Measurements from ENCODE around the gene SLC12A8. TPM values are rescaled to one million over a fixed set of nuclear protein-coding genes. Genes with fewer than 3 reads are reported as not detected.

Gene SLC12A8
- total and polyA plus RNA-seq, 10 donors: 0.32 to 2.8 (median 1.3) TPM

- intact Hi-C loops (cut with DNase I; ENCODE audit: low total_unique reads): no loop called here
- H3K4me3 ChIP-seq: peak overlapping the region in 3 of 8 donors; percentile 6 to 49 (median 12)
- H3K9me3 ChIP-seq: peaks cover 0 to 4% (median 0%) of the 10 kb centered on the region in 8 donors
- H3K27ac ChIP-seq: peak overlapping the region in 7 of 8 donors; percentile 35 to 79 (median 52)
- no peaks in the 10 kb centered on the region for H3K36me3 ChIP-seq
- H3K4me1 ChIP-seq: peaks cover 40 to 83% (median 63%) of the 10 kb centered on the region in 6 donors
- no peaks in the 10 kb centered on the region for H3K27me3 ChIP-seq (replicated peaks in 1 of 7)
- 58 to 78% (median 65%) methylated on average over 18 to 20 of the region's 20 CpGs for WGBS, 5 donors
- TF ChIP-seq POLR2AphosphoS5 (IDR thresholded peaks at IDR 0.05): peak in 1 of 3 donors; percentile 33
- TF ChIP-seq, protein P1, sequence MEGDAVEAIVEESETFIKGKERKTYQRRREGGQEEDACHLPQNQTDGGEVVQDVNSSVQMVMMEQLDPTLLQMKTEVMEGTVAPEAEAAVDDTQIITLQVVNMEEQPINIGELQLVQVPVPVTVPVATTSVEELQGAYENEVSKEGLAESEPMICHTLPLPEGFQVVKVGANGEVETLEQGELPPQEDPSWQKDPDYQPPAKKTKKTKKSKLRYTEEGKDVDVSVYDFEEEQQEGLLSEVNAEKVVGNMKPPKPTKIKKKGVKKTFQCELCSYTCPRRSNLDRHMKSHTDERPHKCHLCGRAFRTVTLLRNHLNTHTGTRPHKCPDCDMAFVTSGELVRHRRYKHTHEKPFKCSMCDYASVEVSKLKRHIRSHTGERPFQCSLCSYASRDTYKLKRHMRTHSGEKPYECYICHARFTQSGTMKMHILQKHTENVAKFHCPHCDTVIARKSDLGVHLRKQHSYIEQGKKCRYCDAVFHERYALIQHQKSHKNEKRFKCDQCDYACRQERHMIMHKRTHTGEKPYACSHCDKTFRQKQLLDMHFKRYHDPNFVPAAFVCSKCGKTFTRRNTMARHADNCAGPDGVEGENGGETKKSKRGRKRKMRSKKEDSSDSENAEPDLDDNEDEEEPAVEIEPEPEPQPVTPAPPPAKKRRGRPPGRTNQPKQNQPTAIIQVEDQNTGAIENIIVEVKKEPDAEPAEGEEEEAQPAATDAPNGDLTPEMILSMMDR (IDR thresholded peaks at IDR 0.05 in 8 of 11, conservative IDR thresholded peaks at IDR 0.05 in 3 of 11): no peak
- no peak for DNase-seq
These were observed 92.0 kb downstream of the SLC12A8 start for GRCh38 chr3:125120379-125121122.

DNA sequence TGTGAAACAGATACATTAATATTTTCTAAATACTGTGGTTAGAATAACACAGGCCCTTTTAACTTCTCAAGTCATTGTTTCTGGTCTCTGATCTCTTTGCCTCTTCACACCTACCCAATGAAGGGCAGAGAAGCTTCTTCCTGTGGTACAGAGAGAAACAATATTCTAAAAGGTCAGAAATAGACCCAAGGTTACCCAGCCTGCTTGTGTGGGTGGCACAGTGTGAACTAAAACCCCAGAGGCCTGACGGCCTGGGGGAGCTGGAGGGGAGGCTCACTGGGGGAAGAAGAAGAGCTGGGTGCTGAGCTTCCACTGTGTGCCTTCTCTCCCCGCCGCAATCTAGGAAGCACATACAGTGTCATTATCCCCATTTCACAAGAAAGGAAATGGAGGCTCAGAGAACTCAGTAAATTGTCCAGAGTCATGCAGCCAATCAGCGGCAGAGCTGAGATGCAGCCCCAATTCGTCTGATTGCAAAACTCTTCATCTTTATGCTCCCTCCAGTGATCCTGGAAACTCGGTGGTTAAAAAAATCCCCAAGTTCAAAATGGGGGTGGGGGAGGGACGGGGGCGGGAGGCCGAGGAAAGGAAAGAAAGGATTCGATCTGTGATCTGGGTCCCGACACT, 92.7 kb downstream of the SLC12A8 start:
- intact Hi-C loops (cut with DNase I; ENCODE audit: low total_unique reads): loop anchor here (10.0 kb wide), 1 partner anchor 65 kb away; the partner anchor contains the start of gene HEG1
- Histone ChIP-seq H3K9me3 (peaks cover 0 to 4% (median 0%) of the 10 kb centered on the region in 8 donors), H3K36me3 (no peaks in the 10 kb centered on the region), H3K4me3 (peak overlapping the region in 3 of 8 donors; percentile 6 to 49 (median 12)), H3K27me3 (replicated peaks in 1 of 7) (no peaks in the 10 kb centered on the region), H3K4me1 (peaks cover 40 to 82% (median 66%) of the 10 kb centered on the region in 6 donors), H3K27ac (peak overlapping the region; percentile 16 to 79 (median 52))
- TF ChIP-seq POLR2A (IDR thresholded peaks at IDR 0.05): no peak
- TF ChIP-seq POLR2AphosphoS5 (IDR thresholded peaks at IDR 0.05): peak in 1 of 3 donors; percentile 26
- WGBS, 5 donors: 36 to 50% (median 41%) methylated on average over 11 of the region's 11 CpGs
- DNase-seq: peak; percentile 80

- intact Hi-C loops (cut with DNase I; ENCODE audit: low total_unique reads): loop anchor here (10.0 kb wide), 1 partner anchor 64 kb away; the partner anchor contains the start of gene HEG1
- no peak for TF ChIP-seq POLR2A (IDR thresholded peaks at IDR 0.05)
- WGBS, 5 donors: 81 to 96% (median 87%) methylated on average over 8 of the region's 8 CpGs
- Histone ChIP-seq H3K36me3 (no peaks in the 10 kb centered on the region), H3K27me3 (replicated peaks in 1 of 7) (no peaks in the 10 kb centered on the region), H3K27ac (peak overlapping the region in 7 of 8 donors; percentile 8 to 79 (median 51)), H3K4me3 (no peak overlapping the region), H3K4me1 (peaks cover 40 to 78% (median 66%) of the 10 kb centered on the region in 6 donors), H3K9me3 (peaks cover 0 to under 1% (median 0%) of the 10 kb centered on the region in 8 donors)
- no peak for DNase-seq
These were observed 93.9 kb downstream of the SLC12A8 start for GRCh38 chr3:125118600-125118999.

- intact Hi-C loops (cut with DNase I; ENCODE audit: low total_unique reads): loop anchor here (10.0 kb wide), 1 partner anchor 63 kb away; the partner anchor contains the start of gene HEG1
- WGBS, 5 donors: 59 to 81% (median 71%) methylated on average over 4 of the region's 4 CpGs
- TF ChIP-seq POLR2A (IDR thresholded peaks at IDR 0.05) (no peak), POLR2AphosphoS5 (IDR thresholded peaks at IDR 0.05) (no peak)
- no peak overlapping the region for H3K4me3 ChIP-seq
- peaks cover 40 to 78% (median 66%) of the 10 kb centered on the region in 6 donors for H3K4me1 ChIP-seq
- peak overlapping the region in 7 of 8 donors; percentile 2 to 71 (median 59) for H3K27ac ChIP-seq
- H3K36me3 ChIP-seq: no peaks in the 10 kb centered on the region
- DNase-seq: no peak
- no peaks in the 10 kb centered on the region for H3K27me3 ChIP-seq (replicated peaks in 1 of 7)
- H3K9me3 ChIP-seq: no peaks in the 10 kb centered on the region
These were observed 94.8 kb downstream of the SLC12A8 start for GRCh38 chr3:125117631-125118191.

DNA sequence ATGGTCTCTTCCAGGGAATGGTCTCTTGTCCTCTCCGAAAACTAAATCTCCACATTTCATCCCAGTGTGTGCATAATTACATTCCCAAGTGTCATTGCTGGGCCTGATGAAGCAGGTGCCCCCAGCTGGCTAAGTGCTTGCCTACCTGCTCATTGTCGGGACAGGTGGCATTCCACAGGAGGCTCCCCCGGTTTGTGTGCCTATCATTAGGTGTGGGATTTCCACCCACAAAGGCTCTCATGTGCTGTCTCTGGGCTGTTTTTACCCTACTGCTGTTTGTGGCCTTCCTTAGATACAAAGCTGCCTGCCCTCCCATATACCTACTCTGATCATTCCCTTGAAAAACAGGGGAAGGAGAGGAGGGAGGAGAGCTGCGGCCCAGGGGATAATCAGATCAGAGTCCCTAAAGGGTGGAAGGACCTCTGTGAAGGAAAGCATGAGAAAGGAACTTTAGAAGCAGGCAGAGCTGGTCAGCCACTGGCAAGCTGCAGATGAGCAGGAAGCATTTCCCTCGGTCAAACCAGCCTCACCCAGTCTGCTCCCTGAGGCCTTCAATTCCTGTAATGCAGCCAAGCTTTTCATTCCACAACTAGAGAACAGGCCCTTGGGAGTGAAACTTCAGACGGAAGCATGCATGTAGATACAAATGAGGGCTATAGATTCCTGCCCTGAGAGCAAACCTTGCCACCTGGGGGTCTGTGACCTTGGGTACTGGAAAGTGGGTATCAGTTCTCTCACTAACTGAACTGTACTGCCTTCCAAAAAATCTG, 96.1 kb downstream of the SLC12A8 start:
- Histone ChIP-seq H3K36me3 (no peaks in the 10 kb centered on the region), H3K4me3 (no peak overlapping the region), H3K27ac (peak overlapping the region in 6 of 8 donors; percentile 2 to 71 (median 60)), H3K4me1 (peaks cover 37 to 65% (median 60%) of the 10 kb centered on the region in 6 donors), H3K9me3 (no peaks in the 10 kb centered on the region), H3K27me3 (replicated peaks in 1 of 7) (no peaks in the 10 kb centered on the region)
- intact Hi-C loops (cut with DNase I; ENCODE audit: low total_unique reads): loop anchor here (10.0 kb wide), 1 partner anchor 62 kb away; the partner anchor contains the start of gene HEG1
- 58 to 70% (median 64%) methylated on average over 6 of the region's 6 CpGs for WGBS, 5 donors
- TF ChIP-seq POLR2A (IDR thresholded peaks at IDR 0.05): no peak
- no peak for TF ChIP-seq POLR2AphosphoS5 (IDR thresholded peaks at IDR 0.05)
- TF ChIP-seq, protein P1 (IDR thresholded peaks at IDR 0.05 in 8 of 11, conservative IDR thresholded peaks at IDR 0.05 in 3 of 11): no peak
- no peak for DNase-seq
